SK-N-SH (cell line): ENCODE measurements around the gene DIPK1A.

Experiments used
- EP300 ChIP-seq, 2 experiments: IDR thresholded peaks; 2 replicates each; pipeline versions ENCODE4 v1.4.0 to v1.6.1; 2012; ENCODE audit warnings: borderline replicate concordance in 1 of 2, low read depth in 1 of 2, low read length in 1 of 2
- FOXM1 ChIP-seq: IDR thresholded peaks from 2 replicates; pipeline ENCODE4 v1.4.0; 2012; ENCODE audit warnings: low read depth, mild to moderate bottlenecking
- POLR2AphosphoS5 ChIP-seq: IDR thresholded peaks from 2 replicates; pipeline ENCODE4 v1.6.1; 2012; ENCODE audit warnings: low read depth, low read length
- RAD21 ChIP-seq: IDR thresholded peaks from 2 replicates; pipeline ENCODE4 v1.6.1; 2012; ENCODE audit warnings: mild to moderate bottlenecking, low read length
- TAF1 ChIP-seq: IDR thresholded peaks from 2 replicates; pipeline ENCODE4 v1.6.1; 2012; ENCODE audit warnings: low read depth, mild to moderate bottlenecking, low read length, moderate library complexity, borderline replicate concordance
- TF ChIP-seq, protein P1 (sequence below): fragments of 200-600 bp; sonication (generic); IDR thresholded peaks from 2 replicates; pipeline ENCODE4 v1.6.1; 2017; ENCODE audit warnings: antibody characterized with exemption, mild to moderate bottlenecking, moderate library complexity
- TF ChIP-seq, protein P2 (sequence below): IDR thresholded peaks from 2 replicates; pipeline ENCODE4 v1.4.0; 2012; ENCODE audit warnings: low read depth
- TF ChIP-seq, protein P3 (sequence below): IDR thresholded peaks from 2 replicates; pipeline ENCODE4 v1.4.0; 2012; ENCODE audit warnings: low read depth, borderline replicate concordance

DNA sequence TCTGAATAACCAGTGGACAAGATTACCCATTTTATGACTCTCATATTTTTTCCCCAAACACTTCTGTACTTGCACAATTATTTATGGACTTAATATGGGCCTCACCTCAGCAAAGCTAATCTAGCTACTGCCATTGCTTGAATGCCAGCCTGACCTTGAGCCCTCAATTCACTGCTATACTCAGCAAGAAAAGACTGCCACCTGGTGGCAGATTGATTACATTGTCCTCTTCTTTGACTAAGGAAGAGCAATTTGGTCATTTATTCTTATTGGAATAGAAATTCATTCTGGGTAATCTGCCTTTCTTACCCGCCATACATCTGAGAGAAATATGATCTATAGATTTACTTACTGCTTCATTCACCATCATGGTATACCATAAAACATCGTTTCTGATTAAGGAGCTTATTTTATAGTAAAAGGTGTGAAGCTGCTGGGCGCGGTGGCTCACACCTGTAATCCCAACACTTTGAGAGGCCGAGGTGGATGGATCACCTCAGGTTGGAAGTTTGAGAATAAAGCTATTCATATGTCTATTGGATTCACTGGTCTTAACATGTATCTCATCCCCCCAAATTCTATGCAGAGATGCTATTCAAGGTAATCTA is 32.9 kb upstream of the DIPK1A start:
- TF ChIP-seq, protein P1, sequence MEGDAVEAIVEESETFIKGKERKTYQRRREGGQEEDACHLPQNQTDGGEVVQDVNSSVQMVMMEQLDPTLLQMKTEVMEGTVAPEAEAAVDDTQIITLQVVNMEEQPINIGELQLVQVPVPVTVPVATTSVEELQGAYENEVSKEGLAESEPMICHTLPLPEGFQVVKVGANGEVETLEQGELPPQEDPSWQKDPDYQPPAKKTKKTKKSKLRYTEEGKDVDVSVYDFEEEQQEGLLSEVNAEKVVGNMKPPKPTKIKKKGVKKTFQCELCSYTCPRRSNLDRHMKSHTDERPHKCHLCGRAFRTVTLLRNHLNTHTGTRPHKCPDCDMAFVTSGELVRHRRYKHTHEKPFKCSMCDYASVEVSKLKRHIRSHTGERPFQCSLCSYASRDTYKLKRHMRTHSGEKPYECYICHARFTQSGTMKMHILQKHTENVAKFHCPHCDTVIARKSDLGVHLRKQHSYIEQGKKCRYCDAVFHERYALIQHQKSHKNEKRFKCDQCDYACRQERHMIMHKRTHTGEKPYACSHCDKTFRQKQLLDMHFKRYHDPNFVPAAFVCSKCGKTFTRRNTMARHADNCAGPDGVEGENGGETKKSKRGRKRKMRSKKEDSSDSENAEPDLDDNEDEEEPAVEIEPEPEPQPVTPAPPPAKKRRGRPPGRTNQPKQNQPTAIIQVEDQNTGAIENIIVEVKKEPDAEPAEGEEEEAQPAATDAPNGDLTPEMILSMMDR: peak; percentile 85
- TF ChIP-seq, protein P2, sequence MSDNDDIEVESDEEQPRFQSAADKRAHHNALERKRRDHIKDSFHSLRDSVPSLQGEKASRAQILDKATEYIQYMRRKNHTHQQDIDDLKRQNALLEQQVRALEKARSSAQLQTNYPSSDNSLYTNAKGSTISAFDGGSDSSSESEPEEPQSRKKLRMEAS: no peak
- TF ChIP-seq RAD21: peak; percentile 95
- no peak for TF ChIP-seq POLR2AphosphoS5
- no peak for TF ChIP-seq FOXM1
- TF ChIP-seq, protein P3, sequence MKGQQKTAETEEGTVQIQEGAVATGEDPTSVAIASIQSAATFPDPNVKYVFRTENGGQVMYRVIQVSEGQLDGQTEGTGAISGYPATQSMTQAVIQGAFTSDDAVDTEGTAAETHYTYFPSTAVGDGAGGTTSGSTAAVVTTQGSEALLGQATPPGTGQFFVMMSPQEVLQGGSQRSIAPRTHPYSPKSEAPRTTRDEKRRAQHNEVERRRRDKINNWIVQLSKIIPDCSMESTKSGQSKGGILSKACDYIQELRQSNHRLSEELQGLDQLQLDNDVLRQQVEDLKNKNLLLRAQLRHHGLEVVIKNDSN: no peak
- TF ChIP-seq EP300 (IDR thresholded peaks at IDR 0.05; ENCODE audit: borderline replicate concordance in 1 of 2, low read depth in 1 of 2, low read length in 1 of 2): no peak
- TF ChIP-seq TAF1: no peak
